Left colon (tissue), 2 donors: ENCODE measurements around the gene IGF2BP3. TPM values are rescaled to one million over a fixed set of nuclear protein-coding genes. Genes with fewer than 3 reads are reported as not detected.

Source experiments
- ATAC-seq: fragments of 200-7000 bp; cut with Tn5 transposase; one replicate; pipeline ENCODE4 v1.9.1; 2020; ENCODE audit warnings: mild to moderate bottlenecking, moderate library complexity
- DNase-seq, 2 donors: peaks; one replicate each; pipeline ENCODE4 v3.0.0-alpha.2; 2020
- intact Hi-C, 2 donors: fragments of 100-400 bp; cut with DNase I in 1 of 2; cut with micrococcal nuclease in 1 of 2; formaldehyde crosslinking; loops; one replicate each; pipeline versions ENCODE4 v1.11.2 to v1.14.0; 2022; cut with DNase I, micrococcal nuclease
- total RNA-seq, 2 donors: library from RNA; stranded (reverse); fragmentation: NEBNext Ultra II Directional; extraction: Animal tissue kit (Norgen Biotek cat#: 25700); gene quantifications; one replicate each; pipeline ENCODE4 v1.2.1, GENCODE V29; 2021
- donor health status: DM: no; HTN: no; CAD: no.
- donor health status: DM: yes; HTN: yes; CAD: no.

Gene IGF2BP3
- total RNA-seq, 2 donors from 2014 or later = 0.53 TPM; not detected in 1

GRCh38 chr7:23472956-23473843 is 2.9 kb upstream of the IGF2BP3 start:
- no peak for DNase-seq
- intact Hi-C loops = no loop called here
- peak; percentile 26 for ATAC-seq

GRCh38 chr7:23472556-23472955 is 2.3 kb upstream of the IGF2BP3 start:
- no peak for ATAC-seq
- no peak for DNase-seq
- intact Hi-C loops = no loop called here

- intact Hi-C loops = no loop called here
- no peak for DNase-seq
- ATAC-seq = no peak
These were observed 1.8 kb upstream of the IGF2BP3 start for GRCh38 chr7:23472046-23472445.

GRCh38 chr7:23471106-23471859 is 992 bp upstream of the IGF2BP3 start:
- intact Hi-C loops = no loop called here

GRCh38 chr7:23469961-23470250 is 385 bp downstream of the IGF2BP3 start:
- intact Hi-C loops = no loop called here
- ATAC-seq (no peak), DNase-seq (no peak)

More at GRCh38 chr7:23471106-23471859, 992 bp upstream of the IGF2BP3 start:
- peak in 1 of 2 donors; percentile 37 for DNase-seq
- peak; percentile 51 for ATAC-seq

- ATAC-seq (no peak), DNase-seq (peak in 1 of 2 donors; percentile 17)
- intact Hi-C loops = no loop called here
These were observed 936 bp downstream of the IGF2BP3 start for GRCh38 chr7:23469150-23469960.

DNA sequence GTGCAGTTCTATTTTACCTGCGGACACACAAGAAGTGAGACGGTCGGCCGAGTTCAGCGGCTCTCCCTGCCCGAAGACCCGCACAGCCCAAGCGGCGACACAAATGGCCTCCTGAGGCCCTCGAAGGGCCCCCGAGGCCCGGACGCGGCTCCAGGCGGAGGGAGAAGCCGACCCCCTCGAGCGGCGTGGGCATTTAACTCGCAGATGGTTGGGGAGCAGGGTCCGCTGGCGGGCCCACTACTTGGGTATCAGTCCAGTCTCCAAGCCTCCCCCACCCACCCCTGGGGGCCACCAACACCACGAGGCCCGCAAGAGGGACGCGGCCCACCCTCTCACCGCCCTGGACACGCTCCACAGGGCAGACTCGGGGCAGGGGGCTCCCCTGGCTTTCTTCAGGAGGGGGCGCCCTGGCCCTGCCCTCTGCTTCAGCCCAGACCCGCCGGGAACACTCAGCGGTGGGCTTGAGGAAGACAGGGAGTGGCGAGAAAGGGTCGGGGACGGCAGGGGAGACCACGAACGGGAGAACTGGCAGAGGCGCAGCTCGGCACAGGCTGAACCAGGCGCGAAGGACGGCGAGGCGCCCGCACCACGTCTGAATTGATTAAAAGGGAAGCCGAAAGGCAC is 1.7 kb downstream of the IGF2BP3 start:
- ATAC-seq (no peak), DNase-seq (peak in 1 of 2 donors; percentile 12)
- intact Hi-C loops = no loop called here

- no peak for DNase-seq
- ATAC-seq = no peak
- intact Hi-C loops = no loop called here
These were observed 2.3 kb downstream of the IGF2BP3 start for GRCh38 chr7:23467806-23468525.

DNA sequence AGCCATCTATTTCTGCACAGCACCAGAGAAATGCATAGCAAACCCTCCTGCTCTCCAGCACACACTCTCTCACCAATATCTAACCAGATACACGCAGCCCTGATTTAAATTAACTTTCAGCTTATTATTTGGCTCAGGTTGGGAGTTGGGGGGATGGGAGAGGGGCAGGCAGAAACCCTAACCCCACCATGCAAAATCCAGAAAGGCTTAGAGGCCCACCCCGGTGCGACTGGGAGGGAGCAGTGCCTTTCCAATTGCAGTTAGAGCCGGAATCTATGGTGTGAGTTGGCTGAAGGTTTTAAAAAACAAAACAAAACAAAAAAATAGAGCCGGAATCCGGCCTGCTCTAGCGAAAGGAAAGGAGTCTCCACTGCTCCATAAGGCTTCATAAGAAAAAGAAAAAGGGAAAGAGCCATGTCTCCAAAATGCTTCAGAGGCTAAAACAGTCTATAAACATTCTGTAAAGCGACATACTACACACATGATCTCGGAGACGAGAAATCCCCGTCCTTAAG is 2.9 kb downstream of the IGF2BP3 start:
- intact Hi-C loops = no loop called here
- DNase-seq = no peak

DNA sequence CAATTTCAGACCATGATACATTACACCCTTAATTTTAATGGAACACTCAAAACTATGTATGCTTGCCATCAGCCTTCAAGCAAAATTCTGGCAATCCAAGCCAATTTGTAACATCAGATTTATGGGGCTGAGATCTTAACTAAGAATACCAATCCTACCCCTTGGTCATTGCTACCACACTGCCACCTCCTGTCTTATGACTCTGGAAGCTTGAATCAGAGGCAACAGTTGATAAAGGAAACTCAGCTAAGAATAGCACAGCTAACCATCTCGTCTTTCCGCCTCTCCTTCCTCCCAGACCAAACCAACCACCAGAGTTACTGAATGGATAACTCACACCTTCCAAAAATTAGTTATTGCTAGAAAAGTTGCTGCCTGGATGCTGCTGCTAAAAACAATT is 7.4 kb downstream of the IGF2BP3 start:
- no peak for ATAC-seq
- no peak for DNase-seq
- intact Hi-C loops = no loop called here

More for the DNA sequence above, 2.9 kb downstream of the IGF2BP3 start:
- no peak for ATAC-seq

GRCh38 chr7:23458044-23458443 is 12.2 kb downstream of the IGF2BP3 start:
- no peak for DNase-seq
- intact Hi-C loops = no loop called here
- no peak for ATAC-seq

DNA sequence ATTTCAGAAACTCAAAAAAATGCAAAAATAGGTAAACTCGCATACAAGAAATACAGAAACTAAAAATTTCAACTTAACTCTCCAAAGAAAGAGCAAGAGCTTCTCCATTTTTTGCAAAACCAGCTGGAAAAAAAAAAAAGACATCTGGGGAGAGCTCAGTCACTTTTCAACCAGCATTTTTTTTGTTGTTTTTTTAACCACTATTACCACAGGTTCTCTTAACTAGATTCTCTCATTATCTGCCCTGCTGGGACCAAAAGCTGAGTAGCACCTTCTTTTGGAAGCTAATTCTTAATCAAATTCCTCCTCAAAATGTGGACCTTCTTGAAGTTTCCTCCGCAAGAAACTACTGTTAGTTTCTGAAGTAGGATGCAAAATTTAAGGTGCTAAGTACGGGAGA is 14.2 kb downstream of the IGF2BP3 start:
- intact Hi-C loops = no loop called here
- DNase-seq (no peak), ATAC-seq (no peak)

- intact Hi-C loops = no loop called here
- ATAC-seq = no peak
- DNase-seq = no peak
These were observed 15.3 kb downstream of the IGF2BP3 start for GRCh38 chr7:23454881-23455526.

GRCh38 chr7:23450518-23450917 is 19.8 kb downstream of the IGF2BP3 start:
- ATAC-seq (no peak), DNase-seq (no peak)
- intact Hi-C loops = no loop called here

DNA sequence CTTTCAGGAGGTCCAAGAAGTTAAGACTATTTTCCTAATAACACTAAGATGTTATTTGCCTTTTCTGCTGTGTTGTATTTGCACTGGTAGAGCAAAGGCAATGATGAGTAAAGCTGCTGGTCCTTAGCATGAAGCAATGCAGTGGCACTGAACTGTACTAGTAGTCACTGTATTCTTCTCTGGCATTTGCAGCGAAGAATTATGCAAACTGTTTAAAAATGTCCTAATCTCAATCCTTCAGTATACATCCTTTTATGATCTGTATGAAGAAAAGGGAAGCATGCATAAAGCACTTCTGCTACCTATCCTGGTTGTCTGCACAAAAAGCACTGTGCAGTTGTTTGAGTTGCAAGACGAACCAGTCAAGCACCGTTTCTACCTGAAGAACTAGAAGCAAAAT is 20.4 kb downstream of the IGF2BP3 start:
- intact Hi-C loops = no loop called here
- DNase-seq (no peak), ATAC-seq (no peak)

GRCh38 chr7:23445326-23445725 is 25.0 kb downstream of the IGF2BP3 start:
- intact Hi-C loops = no loop called here
- DNase-seq = no peak
- ATAC-seq = no peak

DNA sequence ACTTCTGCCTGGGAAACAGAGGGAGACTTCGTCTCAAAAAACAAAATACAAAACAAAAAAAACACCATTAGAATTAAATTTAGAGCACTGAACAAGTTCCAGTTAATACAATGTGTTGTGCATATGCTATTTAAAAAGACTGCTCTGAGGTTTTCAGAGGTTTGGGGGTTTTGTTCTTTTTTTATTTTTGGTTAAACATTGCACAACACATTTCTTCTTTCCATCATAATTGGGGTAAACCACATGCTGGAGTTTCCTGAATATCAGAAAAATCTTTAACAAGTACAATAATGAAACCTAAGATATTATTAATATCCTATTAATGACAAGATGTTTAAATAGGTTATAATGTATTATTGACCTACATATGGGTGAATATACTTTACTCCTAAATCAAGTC is 26.3 kb downstream of the IGF2BP3 start:
- ATAC-seq (no peak), DNase-seq (no peak)
- intact Hi-C loops = no loop called here

GRCh38 chr7:23438171-23438570 is 32.1 kb downstream of the IGF2BP3 start:
- ATAC-seq = no peak
- intact Hi-C loops = no loop called here
- no peak for DNase-seq
